Fibroblast of peridontal ligament (primary cell): ENCODE results near the gene ANK3.
A peak's percentile ranks its signal among the peaks of the same experiment; 100 is the strongest.

Experiments
- DNase-seq: peaks from one replicate; pipeline ENCODE4 v3.0.0-alpha.2; 2010; ENCODE audit errors: extremely low read depth

ANK3 gene

GRCh38 chr10:60140651-60141632 lies 248.7 kb downstream of the ANK3 start:
- peak; percentile 11 for DNase-seq

- peak; percentile 78 for DNase-seq
Observed at GRCh38 chr10:60139798-60140566, 249.7 kb downstream of the ANK3 start.

GRCh38 chr10:60139290-60139689 lies 250.4 kb downstream of the ANK3 start:
- DNase-seq = no peak

- DNase-seq = no peak
Observed at GRCh38 chr10:60138842-60139241, 250.8 kb downstream of the ANK3 start.

GRCh38 chr10:60138026-60138425 lies 251.6 kb downstream of the ANK3 start:
- DNase-seq = no peak

- DNase-seq = no peak
Observed at GRCh38 chr10:60137292-60137992, 252.2 kb downstream of the ANK3 start.

- DNase-seq = no peak
Observed at GRCh38 chr10:60135020-60135419, 254.7 kb downstream of the ANK3 start.

- no peak for DNase-seq
Observed at GRCh38 chr10:60134548-60134947, 255.1 kb downstream of the ANK3 start.

GRCh38 chr10:60130130-60130579 lies 259.5 kb downstream of the ANK3 start:
- DNase-seq = no peak

- DNase-seq = no peak
Observed at GRCh38 chr10:60125895-60126294, 263.8 kb downstream of the ANK3 start.

GRCh38 chr10:60124536-60124935 lies 265.1 kb downstream of the ANK3 start:
- no peak for DNase-seq

- DNase-seq = peak; percentile 4
Observed at GRCh38 chr10:60123668-60124067, 266.0 kb downstream of the ANK3 start.

- DNase-seq = peak; percentile 63
Observed at GRCh38 chr10:60123172-60123571, 266.5 kb downstream of the ANK3 start.

- DNase-seq = no peak
Observed at GRCh38 chr10:60122190-60122589, 267.5 kb downstream of the ANK3 start.

- DNase-seq = peak; percentile 84
Observed at GRCh38 chr10:60114765-60115586, 274.7 kb downstream of the ANK3 start.

- no peak for DNase-seq
Observed at GRCh38 chr10:60110739-60111138, 278.9 kb downstream of the ANK3 start.

GRCh38 chr10:60107308-60107976 lies 282.2 kb downstream of the ANK3 start:
- DNase-seq = no peak

- peak; percentile 16 for DNase-seq
Observed at GRCh38 chr10:60105295-60105695, 284.4 kb downstream of the ANK3 start.

GRCh38 chr10:60101821-60102220 lies 287.9 kb downstream of the ANK3 start:
- no peak for DNase-seq

GRCh38 chr10:60099998-60100747 lies 289.5 kb downstream of the ANK3 start:
- peak; percentile 85 for DNase-seq
